Prostate gland (tissue), 2 donors: ENCODE results near the gene PLA2G4E. TPM values are rescaled to one million over a fixed set of nuclear protein-coding genes. Genes with fewer than 3 reads are reported as not detected.

Source experiments
- DNase-seq: peaks from one replicate; pipeline ENCODE4 v3.0.0-alpha.2; 2019; ENCODE audit warnings: low spot score
- H3K27ac ChIP-seq, 2 donors: fragments of 200-600 bp; sonication (generic); 2 replicates each; pipeline ENCODE4 v1.5.1; 2017 to 2019
- H3K27me3 ChIP-seq: fragments of 200-600 bp; sonication (generic); replicated peaks from 2 replicates; pipeline ENCODE4 v1.5.1; 2019; ENCODE audit not compliant: insufficient read depth
- H3K36me3 ChIP-seq, 2 donors: fragments of 200-600 bp; sonication (generic); 1 replicate in 1 of 2; 2 replicates in 1 of 2; pipeline versions ENCODE4 v1.5.1 to v1.8.1; 2017 to 2019
- H3K4me1 ChIP-seq: fragments of 200-600 bp; sonication (generic); replicated peaks from 2 replicates; pipeline ENCODE4 v1.5.1; 2019
- H3K4me3 ChIP-seq, 2 donors: fragments of 200-600 bp; sonication (generic); 2 replicates each; pipeline ENCODE4 v1.5.1; 2017 to 2019
- H3K9me3 ChIP-seq: fragments of 200-600 bp; sonication (generic); 2 replicates; pipeline ENCODE4 v1.5.1; 2017
- CTCF ChIP-seq, 4 experiments: fragments of 200-600 bp in 2 of 4; fragments of 450-650 bp in 2 of 4; sonication (generic) in 2 of 4; IDR thresholded peaks; 1 replicate in 3 of 4; 2 replicates in 1 of 4; pipeline ENCODE4 v1.5.1; 2016 to 2019; ENCODE audit warnings: antibody characterized with exemption in 4 of 4, mild to moderate bottlenecking in 2 of 4, moderate library complexity in 2 of 4
- POLR2A ChIP-seq: fragments of 450-650 bp; IDR thresholded peaks from one replicate; pipeline ENCODE4 v1.6.1; 2016; ENCODE audit warnings: antibody characterized with exemption, mild to moderate bottlenecking
- POLR2AphosphoS5 ChIP-seq: sonication (generic); formaldehyde crosslinking; IDR thresholded peaks from one replicate; pipeline ENCODE4 v1.6.1; 2017; ENCODE audit warnings: antibody characterized with exemption
- WGBS: methylation state at CpG from one replicate; pipeline ENCODE4 v1.1.5; 2018; 5-methylcytosine and 5-hydroxymethylcytosine counted together
- intact Hi-C: fragments of 100-400 bp; cut with DNase I; formaldehyde crosslinking; loops from one replicate; pipeline ENCODE4 v1.14.2; 2022
- total RNA-seq, 2 donors: library from RNA; depleted of rRNA; stranded (reverse); fragments of >200 nt; gene quantifications; one replicate each; pipeline ENCODE4 v1.1.0, GENCODE V29; 2016

Gene PLA2G4E
- total RNA-seq, 2 donors from 2014 or later = 0.17 to 0.18 TPM

GRCh38 chr15:42056934-42057798 is 36.3 kb upstream of the PLA2G4E start:
- Histone ChIP-seq H3K9me3 (no peaks in the 10 kb centered on the region), H3K27ac (peak overlapping the region; percentile 83 to 85), H3K36me3 (no peaks in the 10 kb centered on the region), H3K4me1 (peaks cover 6% of the 10 kb centered on the region), H3K4me3 (peak overlapping the region in 1 of 2 donors; percentile 7), H3K27me3 (no peaks in the 10 kb centered on the region)
- TF ChIP-seq POLR2A = peak; percentile 55
- TF ChIP-seq CTCF (IDR thresholded peaks at IDR 0.05) = peak in 3 of 4 experiments; percentile 54 to 83 (median 75)
- peak; percentile 98 for TF ChIP-seq POLR2AphosphoS5
- peak; percentile 97 for DNase-seq
- intact Hi-C loops = loop anchor here (1.0 kb wide), 1 partner anchor 68 kb away; no protein-coding TSS in a partner anchor
- WGBS = 12% methylated on average over 34 of the region's 37 CpGs

- H3K9me3 ChIP-seq = no peaks in the 10 kb centered on the region
- peak; percentile 32 for DNase-seq
- H3K4me3 ChIP-seq = no peak overlapping the region
- H3K36me3 ChIP-seq = no peaks in the 10 kb centered on the region
- H3K4me1 ChIP-seq = peaks cover 6% of the 10 kb centered on the region
- 43% methylated on average over 2 of the region's 2 CpGs for WGBS
- H3K27ac ChIP-seq = peak overlapping the region in 1 of 2 donors; percentile 26
- intact Hi-C loops = no loop called here
- TF ChIP-seq POLR2AphosphoS5 = peak; percentile 52
- no peak for TF ChIP-seq POLR2A
- no peak for TF ChIP-seq CTCF (IDR thresholded peaks at IDR 0.05)
- H3K27me3 ChIP-seq = no peaks in the 10 kb centered on the region
Measured at GRCh38 chr15:42053914-42054313, 33.1 kb upstream of the PLA2G4E start.

GRCh38 chr15:42053010-42053409 is 32.2 kb upstream of the PLA2G4E start:
- Histone ChIP-seq H3K4me1 (peaks cover 6% of the 10 kb centered on the region), H3K27me3 (no peaks in the 10 kb centered on the region), H3K36me3 (no peaks in the 10 kb centered on the region), H3K9me3 (no peaks in the 10 kb centered on the region), H3K27ac (peak overlapping the region in 1 of 2 donors; percentile 26), H3K4me3 (no peak overlapping the region)
- 68% methylated on average over 4 of the region's 4 CpGs for WGBS
- no peak for DNase-seq
- TF ChIP-seq POLR2A (no peak), POLR2AphosphoS5 (no peak), CTCF (IDR thresholded peaks at IDR 0.05) (no peak)
- intact Hi-C loops = no loop called here

GRCh38 chr15:42050484-42051255 is 29.8 kb upstream of the PLA2G4E start:
- no peaks in the 10 kb centered on the region for H3K9me3 ChIP-seq
- WGBS = 63% methylated on average over 10 of the region's 10 CpGs
- DNase-seq = no peak

More at GRCh38 chr15:42050484-42051255, 29.8 kb upstream of the PLA2G4E start:
- no peaks in the 10 kb centered on the region for H3K36me3 ChIP-seq
- no peak overlapping the region for H3K27ac ChIP-seq
- TF ChIP-seq POLR2AphosphoS5 = no peak
- TF ChIP-seq CTCF (IDR thresholded peaks at IDR 0.05) = no peak
- no peak for TF ChIP-seq POLR2A
- intact Hi-C loops = no loop called here
- H3K27me3 ChIP-seq = no peaks in the 10 kb centered on the region
- no peak overlapping the region for H3K4me3 ChIP-seq
- peaks cover 11% of the 10 kb centered on the region for H3K4me1 ChIP-seq
